ENCODE results near the gene R3HDM2.

DNA sequence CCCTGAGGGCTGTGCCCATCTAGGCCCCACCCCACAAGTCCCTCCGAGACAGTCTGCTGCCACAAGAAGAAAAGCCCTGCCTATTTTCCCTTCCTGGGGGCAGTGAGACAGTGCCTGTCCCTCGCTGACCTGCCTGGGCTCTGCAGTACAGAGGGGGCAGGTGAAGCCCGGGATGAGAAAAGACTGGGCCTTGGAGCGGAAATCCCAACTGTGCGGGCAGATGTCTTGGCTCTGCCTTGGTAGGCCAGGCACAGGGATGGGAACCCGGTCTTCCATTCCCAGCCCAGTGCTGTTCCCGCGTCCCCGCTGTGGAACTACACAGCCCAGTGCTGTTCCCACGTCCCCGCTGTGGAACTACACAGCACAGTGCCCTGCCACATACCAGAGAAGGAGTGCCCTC lies 227.1 kb downstream of the R3HDM2 start:
- TF ChIP-seq, protein P1, sequence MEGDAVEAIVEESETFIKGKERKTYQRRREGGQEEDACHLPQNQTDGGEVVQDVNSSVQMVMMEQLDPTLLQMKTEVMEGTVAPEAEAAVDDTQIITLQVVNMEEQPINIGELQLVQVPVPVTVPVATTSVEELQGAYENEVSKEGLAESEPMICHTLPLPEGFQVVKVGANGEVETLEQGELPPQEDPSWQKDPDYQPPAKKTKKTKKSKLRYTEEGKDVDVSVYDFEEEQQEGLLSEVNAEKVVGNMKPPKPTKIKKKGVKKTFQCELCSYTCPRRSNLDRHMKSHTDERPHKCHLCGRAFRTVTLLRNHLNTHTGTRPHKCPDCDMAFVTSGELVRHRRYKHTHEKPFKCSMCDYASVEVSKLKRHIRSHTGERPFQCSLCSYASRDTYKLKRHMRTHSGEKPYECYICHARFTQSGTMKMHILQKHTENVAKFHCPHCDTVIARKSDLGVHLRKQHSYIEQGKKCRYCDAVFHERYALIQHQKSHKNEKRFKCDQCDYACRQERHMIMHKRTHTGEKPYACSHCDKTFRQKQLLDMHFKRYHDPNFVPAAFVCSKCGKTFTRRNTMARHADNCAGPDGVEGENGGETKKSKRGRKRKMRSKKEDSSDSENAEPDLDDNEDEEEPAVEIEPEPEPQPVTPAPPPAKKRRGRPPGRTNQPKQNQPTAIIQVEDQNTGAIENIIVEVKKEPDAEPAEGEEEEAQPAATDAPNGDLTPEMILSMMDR (IDR thresholded peaks at IDR 0.05), result no peak
- no peak for TF ChIP-seq POLR2A (IDR thresholded peaks at IDR 0.05)
